Gastroesophageal sphincter (tissue), 4 donors: ENCODE measurements around the gene CMIP. TPM values are rescaled to one million over a fixed set of nuclear protein-coding genes. Genes with fewer than 3 reads are reported as not detected.
A peak's percentile ranks its signal among the peaks of the same experiment; 100 is the strongest.

ENCODE experiments used
- ATAC-seq: fragments of 150-250 bp; one replicate; pipeline ENCODE4 v1.9.1; 2016; ENCODE audit warnings: mild to moderate bottlenecking, moderate library complexity
- H3K27ac ChIP-seq, 4 donors: fragments of 200-600 bp; sonication (generic) in 3 of 4; 1 replicate in 3 of 4; 2 replicates in 1 of 4; pipeline ENCODE4 v1.5.1; 2016 to 2019
- H3K27me3 ChIP-seq: fragments of 200-600 bp; sonication (generic); one replicate; pipeline ENCODE4 v1.5.1; 2019
- H3K36me3 ChIP-seq, 2 donors: fragments of 200-600 bp; sonication (generic); one replicate each; pipeline ENCODE4 v1.5.1; 2019; ENCODE audit warnings: control low read depth in 1 of 2
- H3K4me1 ChIP-seq, 3 donors: fragments of 200-600 bp; sonication (generic); 1 replicate in 2 of 3; 2 replicates in 1 of 3; pipeline ENCODE4 v1.5.1; 2016 to 2019; ENCODE audit warnings: control low read depth in 2 of 3
- H3K4me3 ChIP-seq, 2 donors: fragments of 200-600 bp; sonication (generic); one replicate each; pipeline ENCODE4 v1.5.1; 2019; ENCODE audit warnings: mild to moderate bottlenecking in 1 of 2, moderate library complexity in 1 of 2
- H3K9me3 ChIP-seq, 3 donors: fragments of 200-600 bp; sonication (generic); one replicate each; pipeline ENCODE4 v1.5.1; 2017 to 2019; ENCODE audit warnings: control low read depth in 2 of 3
- EP300 ChIP-seq: sonication (generic); formaldehyde crosslinking; IDR thresholded peaks from one replicate; pipeline ENCODE4 v1.6.1; 2017; ENCODE audit warnings: antibody characterized with exemption, mild to moderate bottlenecking
- POLR2A ChIP-seq, 2 donors: fragments of 450-650 bp; IDR thresholded peaks; one replicate each; pipeline ENCODE4 v1.6.1; 2017; ENCODE audit warnings: antibody characterized with exemption in 2 of 2, mild to moderate bottlenecking in 2 of 2, moderate library complexity in 1 of 2
- POLR2AphosphoS5 ChIP-seq: sonication (generic); formaldehyde crosslinking; IDR thresholded peaks from one replicate; pipeline ENCODE4 v1.6.1; 2017; ENCODE audit warnings: antibody characterized with exemption
- WGBS, 2 donors: methylation state at CpG; one replicate each; pipeline ENCODE4 v1.1.5; 2018; ENCODE audit warnings: low coverage in 1 of 2; 5-methylcytosine and 5-hydroxymethylcytosine counted together
- total RNA-seq, 4 donors: library from RNA; depleted of rRNA; stranded (reverse); fragments of >200 nt; gene quantifications; one replicate each; pipeline ENCODE4 v1.1.0, GENCODE V29; 2016
- TF ChIP-seq, protein P1 (sequence below), 4 experiments: fragments of 200-600 bp in 2 of 4; fragments of 450-650 bp in 2 of 4; sonication (generic) in 1 of 4; IDR thresholded peaks; one replicate each; pipeline ENCODE4 v1.5.1; 2017 to 2019; ENCODE audit warnings: antibody characterized with exemption in 4 of 4, mild to moderate bottlenecking in 2 of 4, moderate library complexity in 2 of 4

The CMIP gene
- total RNA-seq, 4 donors from 2014 or later: 13.4 to 24.0 (median 19.2) TPM

DNA sequence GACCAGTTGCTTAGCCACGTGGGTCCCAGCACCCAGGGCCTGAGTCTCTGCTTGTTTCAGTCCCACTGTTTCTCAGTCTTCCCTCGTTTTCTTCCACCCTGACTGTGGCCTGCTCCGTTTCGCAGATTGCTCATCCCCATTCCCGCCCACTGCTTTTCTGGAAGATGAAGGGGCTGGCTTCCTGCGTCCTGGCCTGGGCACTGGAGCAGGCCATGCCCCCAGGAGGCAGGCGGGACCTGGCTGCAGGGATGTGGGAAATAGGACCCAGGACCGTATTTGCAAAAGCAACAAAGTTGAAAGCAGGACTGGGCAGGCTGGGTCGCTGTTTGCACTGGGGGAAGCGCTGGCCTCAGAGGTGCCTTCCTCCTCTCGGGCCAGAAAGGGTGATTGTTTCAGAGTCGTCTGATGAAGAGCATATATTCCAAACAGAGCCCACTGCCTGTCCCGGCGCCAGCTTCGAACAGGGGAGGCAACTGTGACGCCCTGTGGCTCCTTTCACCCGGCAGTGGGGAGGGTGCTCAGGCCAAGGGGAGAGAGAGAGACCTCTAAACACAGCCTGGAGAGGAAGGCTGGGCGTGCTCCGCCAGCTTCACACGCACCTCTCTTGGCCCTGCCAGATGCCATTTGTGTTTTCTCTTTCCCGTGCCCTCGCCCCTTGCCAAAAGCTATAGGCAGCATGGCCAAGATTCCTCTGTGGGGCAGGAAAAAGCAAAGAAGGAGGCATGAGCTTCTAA is 108.6 kb downstream of the CMIP start:
- H3K36me3 ChIP-seq: no peaks in the 10 kb centered on the region
- H3K9me3 ChIP-seq: no peaks in the 10 kb centered on the region
- ATAC-seq: peak; percentile 23
- WGBS, 2 donors: 23 to 39% methylated on average over 4 of the region's 22 CpGs
- H3K4me3 ChIP-seq: no peak overlapping the region
- no peak for TF ChIP-seq EP300
- TF ChIP-seq, protein P1, sequence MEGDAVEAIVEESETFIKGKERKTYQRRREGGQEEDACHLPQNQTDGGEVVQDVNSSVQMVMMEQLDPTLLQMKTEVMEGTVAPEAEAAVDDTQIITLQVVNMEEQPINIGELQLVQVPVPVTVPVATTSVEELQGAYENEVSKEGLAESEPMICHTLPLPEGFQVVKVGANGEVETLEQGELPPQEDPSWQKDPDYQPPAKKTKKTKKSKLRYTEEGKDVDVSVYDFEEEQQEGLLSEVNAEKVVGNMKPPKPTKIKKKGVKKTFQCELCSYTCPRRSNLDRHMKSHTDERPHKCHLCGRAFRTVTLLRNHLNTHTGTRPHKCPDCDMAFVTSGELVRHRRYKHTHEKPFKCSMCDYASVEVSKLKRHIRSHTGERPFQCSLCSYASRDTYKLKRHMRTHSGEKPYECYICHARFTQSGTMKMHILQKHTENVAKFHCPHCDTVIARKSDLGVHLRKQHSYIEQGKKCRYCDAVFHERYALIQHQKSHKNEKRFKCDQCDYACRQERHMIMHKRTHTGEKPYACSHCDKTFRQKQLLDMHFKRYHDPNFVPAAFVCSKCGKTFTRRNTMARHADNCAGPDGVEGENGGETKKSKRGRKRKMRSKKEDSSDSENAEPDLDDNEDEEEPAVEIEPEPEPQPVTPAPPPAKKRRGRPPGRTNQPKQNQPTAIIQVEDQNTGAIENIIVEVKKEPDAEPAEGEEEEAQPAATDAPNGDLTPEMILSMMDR (IDR thresholded peaks at IDR 0.05): no peak
- TF ChIP-seq POLR2A (IDR thresholded peaks at IDR 0.05): no peak
- TF ChIP-seq POLR2AphosphoS5: no peak
- H3K4me1 ChIP-seq: peaks cover 0 to 36% (median 11%) of the 10 kb centered on the region in 3 donors
- H3K27me3 ChIP-seq: no peaks in the 10 kb centered on the region
- H3K27ac ChIP-seq: peak overlapping the region in 3 of 4 donors; percentile 54 to 69 (median 63)

DNA sequence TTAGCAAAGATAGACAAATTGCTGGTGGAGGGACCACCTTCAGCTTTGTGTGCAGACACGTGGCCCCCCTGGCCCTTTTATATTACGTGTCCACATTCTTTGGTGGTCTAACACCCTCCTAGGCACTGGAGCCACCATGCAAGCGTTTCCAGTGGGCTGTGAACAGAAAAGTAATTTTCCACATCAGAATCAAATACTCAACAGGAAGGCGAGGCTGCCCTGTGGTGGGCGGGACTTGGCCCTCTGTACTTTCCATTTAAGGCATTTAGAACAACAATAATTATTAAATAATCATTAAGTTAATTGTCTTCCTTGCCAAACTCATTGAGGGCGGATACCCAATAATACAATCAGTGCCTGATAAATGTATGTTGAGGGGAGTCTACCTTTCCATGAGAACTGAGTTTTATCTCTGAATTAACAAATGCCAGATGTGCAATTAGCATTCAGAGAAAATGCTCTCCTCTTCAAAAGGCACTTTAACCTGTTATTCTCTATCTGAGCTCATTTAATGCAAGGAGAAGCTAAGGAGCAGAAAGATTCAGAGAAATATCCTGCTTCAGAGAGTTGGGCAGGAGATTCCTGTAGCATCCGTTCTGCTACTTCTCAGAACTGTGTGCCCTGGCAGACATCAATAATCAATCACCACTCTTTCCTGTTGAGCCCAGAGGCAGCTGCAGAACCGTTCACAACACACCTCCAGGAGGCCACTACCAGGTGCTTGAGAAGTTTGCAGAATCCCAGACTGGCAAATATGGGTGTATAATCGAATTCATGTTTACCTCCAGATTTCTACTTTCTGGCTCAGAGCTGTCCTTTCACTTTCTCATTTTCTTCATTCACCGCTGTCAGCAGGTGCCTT is 109.4 kb downstream of the CMIP start:
- H3K4me3 ChIP-seq: no peak overlapping the region
- ATAC-seq: no peak
- 70 to 75% methylated on average over 7 to 9 of the region's 10 CpGs for WGBS, 2 donors
- TF ChIP-seq POLR2A (IDR thresholded peaks at IDR 0.05) (no peak), POLR2AphosphoS5 (no peak), EP300 (no peak)
- TF ChIP-seq, protein P1 (IDR thresholded peaks at IDR 0.05): no peak
- H3K4me1 ChIP-seq: peaks cover 0 to 44% (median 11%) of the 10 kb centered on the region in 3 donors
- no peaks in the 10 kb centered on the region for H3K9me3 ChIP-seq
- no peaks in the 10 kb centered on the region for H3K36me3 ChIP-seq
- H3K27me3 ChIP-seq: no peaks in the 10 kb centered on the region
- peak overlapping the region in 3 of 4 donors; percentile 54 to 69 (median 63) for H3K27ac ChIP-seq

GRCh38 chr16:81554979-81555378 is 110.4 kb downstream of the CMIP start:
- Histone ChIP-seq H3K4me1 (peaks cover 0 to 47% (median 11%) of the 10 kb centered on the region in 3 donors), H3K27ac (no peak overlapping the region), H3K9me3 (no peaks in the 10 kb centered on the region), H3K36me3 (no peaks in the 10 kb centered on the region), H3K4me3 (no peak overlapping the region), H3K27me3 (no peaks in the 10 kb centered on the region)
- ATAC-seq: no peak
- no peak for TF ChIP-seq POLR2A (IDR thresholded peaks at IDR 0.05)
- TF ChIP-seq, protein P1 (IDR thresholded peaks at IDR 0.05): no peak
- TF ChIP-seq EP300: no peak
- no peak for TF ChIP-seq POLR2AphosphoS5
- 69 to 86% methylated on average over 1 to 4 of the region's 5 CpGs for WGBS, 2 donors

DNA sequence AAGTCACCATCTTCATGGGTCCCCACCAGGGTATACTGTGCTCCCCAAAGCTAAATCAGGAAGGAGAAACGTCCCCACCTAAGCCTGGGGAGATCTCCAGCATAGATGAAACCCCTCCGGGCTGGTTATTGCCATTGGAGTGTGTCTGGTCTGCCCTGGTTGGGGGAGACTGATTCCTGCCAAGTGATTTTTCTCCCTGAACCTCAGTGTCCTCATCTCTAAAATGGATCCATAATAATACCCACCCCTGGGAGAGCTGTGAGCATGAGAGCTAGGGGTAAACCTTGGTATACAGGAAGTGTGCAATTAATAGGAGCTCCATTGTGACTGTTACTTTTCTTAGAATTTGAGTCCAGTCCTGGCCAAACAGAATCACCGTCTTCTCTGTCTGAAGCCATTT is 111.1 kb downstream of the CMIP start:
- ATAC-seq: no peak
- Histone ChIP-seq H3K36me3 (no peaks in the 10 kb centered on the region), H3K4me1 (peaks cover 0 to 47% (median 11%) of the 10 kb centered on the region in 3 donors), H3K4me3 (no peak overlapping the region), H3K9me3 (no peaks in the 10 kb centered on the region), H3K27ac (no peak overlapping the region), H3K27me3 (no peaks in the 10 kb centered on the region)
- TF ChIP-seq POLR2A (IDR thresholded peaks at IDR 0.05): no peak
- no peak for TF ChIP-seq EP300
- TF ChIP-seq POLR2AphosphoS5: no peak
- TF ChIP-seq, protein P1 (IDR thresholded peaks at IDR 0.05): no peak
- WGBS, 2 donors: 85 to 100% methylated on average over 2 of the region's 3 CpGs
